Omental fat pad (tissue), 4 donors: Measurements from ENCODE around the gene ZNF317. TPM values are rescaled to one million over a fixed set of nuclear protein-coding genes. Genes with fewer than 3 reads are reported as not detected.

ENCODE experiments used
- ATAC-seq: fragments of 150-250 bp; one replicate; pipeline ENCODE4 v1.9.1; 2016; ENCODE audit warnings: mild to moderate bottlenecking, moderate library complexity; ENCODE audit not compliant: low FRiP score
- DNase-seq: peaks from one replicate; pipeline ENCODE4 v3.0.0-alpha.2; 2019; ENCODE audit warnings: low spot score
- CTCF ChIP-seq, 3 donors: fragments of 450-650 bp; IDR thresholded peaks; one replicate each; pipeline ENCODE4 v1.5.1; 2016 to 2017; ENCODE audit warnings: antibody characterized with exemption in 3 of 3, mild to moderate bottlenecking in 3 of 3, moderate library complexity in 2 of 3
- total RNA-seq, 4 donors: library from RNA; depleted of rRNA; stranded (reverse); fragments of >200 nt; gene quantifications; one replicate each; pipeline ENCODE4 v1.1.0, GENCODE V29; 2016

The ZNF317 gene
- total RNA-seq, 4 donors from 2014 or later = 18.2 to 33.5 (median 19.0) TPM

GRCh38 chr19:9165261-9165660 lies 25.1 kb downstream of the ZNF317 start:
- no peak for DNase-seq
- no peak for TF ChIP-seq CTCF (IDR thresholded peaks at IDR 0.05)
- no peak for ATAC-seq

GRCh38 chr19:9166846-9167245 lies 26.6 kb downstream of the ZNF317 start:
- no peak for ATAC-seq
- no peak for TF ChIP-seq CTCF (IDR thresholded peaks at IDR 0.05)
- no peak for DNase-seq

- no peak for TF ChIP-seq CTCF (IDR thresholded peaks at IDR 0.05)
- ATAC-seq (peak; percentile 44), DNase-seq (no peak)
Observed at GRCh38 chr19:9171393-9171991, 31.3 kb downstream of the ZNF317 start.

GRCh38 chr19:9175326-9175725 lies 35.1 kb downstream of the ZNF317 start:
- no peak for TF ChIP-seq CTCF (IDR thresholded peaks at IDR 0.05)

GRCh38 chr19:9178901-9179300 lies 38.7 kb downstream of the ZNF317 start, which contains the start of gene OR7D2:
Gene OR7D2 (plus strand): TSS chr19:9178979. CDS start chr19:9185782, 6,803 bp downstream.
- DNase-seq (no peak), ATAC-seq (no peak)
- no peak for TF ChIP-seq CTCF (IDR thresholded peaks at IDR 0.05)

More at GRCh38 chr19:9175326-9175725, 35.1 kb downstream of the ZNF317 start:
- ATAC-seq (no peak), DNase-seq (no peak)

- TF ChIP-seq CTCF (IDR thresholded peaks at IDR 0.05) = no peak
- no peak for ATAC-seq
- DNase-seq = no peak
Observed at GRCh38 chr19:9183000-9183399, 42.8 kb downstream of the ZNF317 start.

GRCh38 chr19:9187191-9187590 lies 47.0 kb downstream of the ZNF317 start:
- DNase-seq (no peak), ATAC-seq (no peak)
- no peak for TF ChIP-seq CTCF (IDR thresholded peaks at IDR 0.05)
